HEK293T (cell line): ENCODE data around the gene MAP3K5.

Experiments used
- BHLHE40 ChIP-seq: fragments of 450-650 bp; IDR thresholded peaks from 2 replicates; pipeline ENCODE4 v1.6.1; 2016; ENCODE audit warnings: mild to moderate bottlenecking, moderate library complexity, borderline replicate concordance
- FOXA1 ChIP-seq: fragments of 450-650 bp; IDR thresholded peaks from 2 replicates; pipeline ENCODE4 v1.6.1; 2016; ENCODE audit warnings: mild to moderate bottlenecking
- FOXK2 ChIP-seq: fragments of 450-650 bp; IDR thresholded peaks from 2 replicates; pipeline ENCODE4 v1.6.1; 2016; ENCODE audit warnings: mild to moderate bottlenecking
- FOXM1 ChIP-seq: fragments of 450-650 bp; IDR thresholded peaks from 2 replicates; pipeline ENCODE4 v1.6.1; 2017; ENCODE audit warnings: mild to moderate bottlenecking, borderline replicate concordance
- HDGF ChIP-seq: fragments of 450-650 bp; IDR thresholded peaks from 2 replicates; pipeline ENCODE4 v1.6.1; 2017; ENCODE audit warnings: antibody characterized with exemption, borderline replicate concordance
- SP1 ChIP-seq: fragments of 450-650 bp; IDR thresholded peaks from 2 replicates; pipeline ENCODE4 v1.6.1; 2017
- SUZ12 ChIP-seq: fragments of 450-650 bp; IDR thresholded peaks from 2 replicates; pipeline ENCODE4 v1.6.1; 2016; ENCODE audit warnings: mild to moderate bottlenecking

DNA sequence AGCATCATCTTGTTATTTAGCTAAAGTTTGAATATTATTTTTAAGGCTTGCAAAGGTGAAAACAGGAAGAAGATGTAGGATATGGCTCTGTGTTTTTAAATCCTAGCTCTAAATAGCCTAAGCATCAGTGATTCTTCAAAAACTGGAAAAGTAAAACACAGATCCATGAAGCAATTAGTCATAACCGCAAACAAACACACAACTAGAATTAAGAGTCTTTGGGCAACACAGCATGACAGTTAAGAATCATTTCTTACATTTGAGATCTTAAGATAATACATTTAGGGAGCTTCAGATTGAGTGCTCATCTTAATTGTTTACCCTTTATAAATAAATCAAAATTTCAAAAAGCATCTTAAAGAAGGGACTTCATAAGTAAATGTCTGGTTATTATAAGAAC, 126.2 kb downstream of the MAP3K5 start:
- TF ChIP-seq SUZ12 (no peak), FOXK2 (no peak), BHLHE40 (no peak), FOXA1 (no peak), SP1 (no peak), HDGF (no peak), FOXM1 (no peak)
